Mesenchymal stem cell (in vitro differentiated cells and primary cell): Measurements from ENCODE around the gene FAAP100.
A peak's percentile ranks its signal among the peaks of the same experiment; 100 is the strongest.

ENCODE experiments used
- DNase-seq: peaks from one replicate; pipeline ENCODE4 v3.0.0-alpha.2; 2013
- H2AFZ ChIP-seq: one replicate; pipeline ENCODE4 v1.6.1; 2013; ENCODE audit warnings: low read depth, mild to moderate bottlenecking, control low read depth, inconsistent platforms, low read length, moderate library complexity
- H2AK5ac ChIP-seq: 2 replicates; pipeline ENCODE4 v1.6.1; 2013; ENCODE audit warnings: low read length, moderate library complexity, mild to moderate bottlenecking, inconsistent platforms; ENCODE audit not compliant: severe bottlenecking
- H2BK120ac ChIP-seq: one replicate; pipeline ENCODE4 v1.6.1; 2013; ENCODE audit warnings: low read depth, mild to moderate bottlenecking, inconsistent platforms, low read length, moderate library complexity
- H2BK12ac ChIP-seq, 2 experiments: one replicate each; pipeline ENCODE4 v1.6.1; 2013; ENCODE audit warnings: inconsistent platforms in 2 of 2, low read length in 2 of 2, mild to moderate bottlenecking in 2 of 2, moderate library complexity in 2 of 2, control low read depth in 1 of 2
- H2BK15ac ChIP-seq: one replicate; pipeline ENCODE4 v1.6.1; 2013; ENCODE audit warnings: mild to moderate bottlenecking, low read depth, inconsistent platforms; ENCODE audit not compliant: poor library complexity, severe bottlenecking
- H2BK5ac ChIP-seq: 2 replicates; pipeline ENCODE4 v1.6.1; 2013; ENCODE audit warnings: low read depth, mild to moderate bottlenecking, low read length, control low read depth, inconsistent platforms; ENCODE audit not compliant: poor library complexity, severe bottlenecking
- H3K14ac ChIP-seq, 2 experiments: one replicate each; pipeline ENCODE4 v1.6.1; 2013; ENCODE audit warnings: inconsistent platforms in 2 of 2, low read length in 2 of 2, control low read depth in 1 of 2, mild to moderate bottlenecking in 1 of 2, moderate library complexity in 1 of 2
- H3K18ac ChIP-seq, 2 experiments: one replicate each; pipeline ENCODE4 v1.6.1; 2013; ENCODE audit warnings: inconsistent platforms in 2 of 2, low read length in 2 of 2, control low read depth in 1 of 2, low read depth in 1 of 2, mild to moderate bottlenecking in 1 of 2
- H3K23ac ChIP-seq, 2 experiments: one replicate each; pipeline ENCODE4 v1.6.1; 2013; ENCODE audit warnings: inconsistent platforms in 2 of 2, low read length in 2 of 2, mild to moderate bottlenecking in 2 of 2, moderate library complexity in 2 of 2, control low read depth in 1 of 2
- H3K27ac ChIP-seq: 2 replicates; pipeline ENCODE4 v1.5.1; 2013; ENCODE audit warnings: mild to moderate bottlenecking, moderate library complexity, low read length, control low read depth, inconsistent platforms; ENCODE audit not compliant: poor library complexity, severe bottlenecking
- H3K27me3 ChIP-seq, 2 experiments: 2 replicates each; pipeline versions ENCODE4 v1.6.1 to v1.7.0; 2013; ENCODE audit warnings: low read length in 2 of 2, mild to moderate bottlenecking in 2 of 2, moderate library complexity in 2 of 2, control low read depth in 1 of 2, inconsistent platforms in 1 of 2; ENCODE audit not compliant: control insufficient read depth in 1 of 2, insufficient read depth in 1 of 2
- H3K36me3 ChIP-seq, 2 experiments: 2 replicates each; pipeline versions ENCODE4 v1.6.1 to v1.7.0; 2013; ENCODE audit warnings: low read length in 2 of 2, control low read depth in 1 of 2, inconsistent platforms in 1 of 2, low read depth in 1 of 2, mild to moderate bottlenecking in 1 of 2; ENCODE audit not compliant: insufficient read depth in 2 of 2, control insufficient read depth in 1 of 2
- H3K4ac ChIP-seq, 2 experiments: one replicate each; pipeline ENCODE4 v1.6.1; 2013; ENCODE audit warnings: inconsistent platforms in 2 of 2, low read length in 2 of 2, mild to moderate bottlenecking in 2 of 2, moderate library complexity in 2 of 2, control low read depth in 1 of 2, low read depth in 1 of 2
- H3K4me1 ChIP-seq: 2 replicates; pipeline ENCODE4 v1.6.1; 2013; ENCODE audit warnings: low read depth, low read length, control low read depth; ENCODE audit not compliant: control insufficient read depth, insufficient read depth
- H3K4me2 ChIP-seq: 2 replicates; pipeline ENCODE4 v1.6.1; 2013; ENCODE audit warnings: low read length, mild to moderate bottlenecking, inconsistent platforms; ENCODE audit not compliant: poor library complexity, severe bottlenecking
- H3K4me3 ChIP-seq, 2 experiments: 2 replicates each; pipeline versions ENCODE4 v1.5.1 to v1.7.0; 2013; ENCODE audit warnings: low read length in 2 of 2, mild to moderate bottlenecking in 2 of 2, control low read depth in 1 of 2, low read depth in 1 of 2; ENCODE audit not compliant: insufficient read depth in 1 of 2
- H3K79me1 ChIP-seq: replicated peaks from 2 replicates; pipeline ENCODE4 v1.6.1; 2013; ENCODE audit warnings: mild to moderate bottlenecking, control low read depth, low read length, inconsistent platforms; ENCODE audit not compliant: poor library complexity, severe bottlenecking
- H3K9ac ChIP-seq: 2 replicates; pipeline ENCODE4 v1.7.0; 2013; ENCODE audit warnings: mild to moderate bottlenecking, low read length, moderate library complexity
- H3K9me3 ChIP-seq: 2 replicates; pipeline ENCODE4 v1.7.0; 2013; ENCODE audit warnings: mild to moderate bottlenecking, low read length; ENCODE audit not compliant: control insufficient read depth
- H4K8ac ChIP-seq: one replicate; pipeline ENCODE4 v1.6.1; 2013; ENCODE audit warnings: inconsistent platforms, mild to moderate bottlenecking, low read length, moderate library complexity
- H4K91ac ChIP-seq: one replicate; pipeline ENCODE4 v1.6.1; 2013; ENCODE audit warnings: mild to moderate bottlenecking, low read length, inconsistent platforms
- WGBS: methylation state at CpG from one replicate; pipeline ENCODE4 v1.1.7; 2013; ENCODE audit warnings: mixed read lengths; 5-methylcytosine and 5-hydroxymethylcytosine counted together

FAAP100 gene

GRCh38 chr17:81579298-81579697 is 27.1 kb upstream of the FAAP100 start:
- 95% methylated on average over 6 of the region's 6 CpGs for WGBS

GRCh38 chr17:81578561-81579225 is 26.5 kb upstream of the FAAP100 start:
- no peak for DNase-seq
- no peak overlapping the region for H3K14ac ChIP-seq
- H3K79me1 ChIP-seq = peaks cover 14% of the 10 kb centered on the region
- H3K27ac ChIP-seq = peak overlapping the region; percentile 89
- WGBS = 97% methylated on average over 4 of the region's 6 CpGs
- H2BK12ac ChIP-seq = no peak overlapping the region
- H2AK5ac ChIP-seq = peak overlapping the region; percentile 76
- no peak overlapping the region for H3K4ac ChIP-seq
- H2AFZ ChIP-seq = no peak overlapping the region
- no peak overlapping the region for H2BK5ac ChIP-seq
- no peak overlapping the region for H3K4me3 ChIP-seq
- no peak overlapping the region for H2BK15ac ChIP-seq
- no peak overlapping the region for H4K8ac ChIP-seq
- no peak overlapping the region for H3K18ac ChIP-seq
- peaks cover 53 to 60% of the 10 kb centered on the region in 2 experiments for H3K36me3 ChIP-seq
- no peak overlapping the region for H3K23ac ChIP-seq
- H2BK120ac ChIP-seq = no peak overlapping the region
- no peak overlapping the region for H4K91ac ChIP-seq
- H3K4me2 ChIP-seq = no peak overlapping the region
- H3K9ac ChIP-seq = no peak overlapping the region
- H3K4me1 ChIP-seq = peaks cover 62% of the 10 kb centered on the region
- H3K27me3 ChIP-seq = no peaks in the 10 kb centered on the region
- no peaks in the 10 kb centered on the region for H3K9me3 ChIP-seq

More at GRCh38 chr17:81579298-81579697, 27.1 kb upstream of the FAAP100 start:
- no peak overlapping the region for H2BK15ac ChIP-seq
- H3K18ac ChIP-seq = no peak overlapping the region
- H2BK5ac ChIP-seq = no peak overlapping the region
- no peak overlapping the region for H2BK120ac ChIP-seq
- peaks cover 61% of the 10 kb centered on the region for H3K4me1 ChIP-seq
- peak overlapping the region; percentile 45 for H3K9ac ChIP-seq
- peak overlapping the region; percentile 82 for H2AK5ac ChIP-seq
- no peak overlapping the region for H3K23ac ChIP-seq
- H3K36me3 ChIP-seq = peaks cover 50 to 61% of the 10 kb centered on the region in 2 experiments
- peaks cover 10% of the 10 kb centered on the region for H3K79me1 ChIP-seq
- peak overlapping the region; percentile 22 for H3K27ac ChIP-seq
- no peak overlapping the region for H3K4me3 ChIP-seq
- H3K4me2 ChIP-seq = no peak overlapping the region
- DNase-seq = no peak
- no peaks in the 10 kb centered on the region for H3K9me3 ChIP-seq
- H3K27me3 ChIP-seq = no peaks in the 10 kb centered on the region
- no peak overlapping the region for H3K14ac ChIP-seq
- no peak overlapping the region for H2BK12ac ChIP-seq
- H4K91ac ChIP-seq = no peak overlapping the region
- H4K8ac ChIP-seq = peak overlapping the region; percentile 39
- H2AFZ ChIP-seq = no peak overlapping the region
- H3K4ac ChIP-seq = no peak overlapping the region

GRCh38 chr17:81578038-81578441 is 25.9 kb upstream of the FAAP100 start:
- H4K8ac ChIP-seq = no peak overlapping the region
- peak overlapping the region in 1 of 2 experiments; percentile 54 for H3K18ac ChIP-seq
- H3K27ac ChIP-seq = peak overlapping the region; percentile 89
- no peaks in the 10 kb centered on the region for H3K27me3 ChIP-seq
- peaks cover 54 to 60% of the 10 kb centered on the region in 2 experiments for H3K36me3 ChIP-seq
- H3K14ac ChIP-seq = peak overlapping the region in 1 of 2 experiments; percentile 49
- peaks cover 16% of the 10 kb centered on the region for H3K79me1 ChIP-seq
- H2BK12ac ChIP-seq = no peak overlapping the region
- no peaks in the 10 kb centered on the region for H3K9me3 ChIP-seq
- no peak for DNase-seq
- no peak overlapping the region for H3K9ac ChIP-seq
- peak overlapping the region; percentile 12 for H2BK15ac ChIP-seq
- peak overlapping the region in 1 of 2 experiments; percentile 56 for H3K4ac ChIP-seq
- no peak overlapping the region for H2BK120ac ChIP-seq
- no peak overlapping the region for H3K4me3 ChIP-seq
- 92% methylated on average over 10 of the region's 10 CpGs for whole genome bisulfite sequencing
- no peak overlapping the region for H2BK5ac ChIP-seq
- H4K91ac ChIP-seq = no peak overlapping the region
- no peak overlapping the region for H3K4me2 ChIP-seq
- no peak overlapping the region for H3K23ac ChIP-seq
- no peak overlapping the region for H2AFZ ChIP-seq
- peak overlapping the region; percentile 76 for H2AK5ac ChIP-seq
- peaks cover 62% of the 10 kb centered on the region for H3K4me1 ChIP-seq

GRCh38 chr17:81577278-81578000 is 25.3 kb upstream of the FAAP100 start:
- Histone ChIP-seq H3K27me3 (no peaks in the 10 kb centered on the region), H3K27ac (peak overlapping the region; percentile 89), H3K79me1 (peaks cover 16% of the 10 kb centered on the region), H2AK5ac (peak overlapping the region; percentile 76), H3K4me1 (peaks cover 59% of the 10 kb centered on the region), H4K8ac (peak overlapping the region; percentile 79), H3K4me3 (peak overlapping the region in 1 of 2 experiments; percentile 70), H2BK120ac (peak overlapping the region; percentile 27), H3K4ac (peak overlapping the region; percentile 48 to 56), H3K4me2 (no peak overlapping the region), H2BK15ac (peak overlapping the region; percentile 53), H2BK12ac (peak overlapping the region; percentile 56 to 78), H3K36me3 (peaks cover 50 to 62% of the 10 kb centered on the region in 2 experiments), H3K9me3 (no peaks in the 10 kb centered on the region), H4K91ac (peak overlapping the region; percentile 19), H3K23ac (no peak overlapping the region), H3K18ac (peak overlapping the region; percentile 78 to 86), H2BK5ac (peak overlapping the region; percentile 75), H2AFZ (no peak overlapping the region), H3K9ac (peak overlapping the region; percentile 80), H3K14ac (peak overlapping the region in 1 of 2 experiments; percentile 14)
- no peak for DNase-seq
- 85% methylated on average over 11 of the region's 11 CpGs for WGBS
